ENCODE results near the gene LRRC49.

LRRC49 gene

GRCh38 chr15:70902107-70902506 lies 9.5 kb downstream of the LRRC49 start:
- no peaks in the 10 kb centered on the region for H3K79me2 ChIP-seq (ENCODE audit: low read length)
- TF ChIP-seq EZH2phosphoT487 (IDR thresholded peaks at IDR 0.05; ENCODE audit: low read depth) (no peak), CTCF (IDR thresholded peaks at IDR 0.05; ENCODE audit: low read depth, low read length) (no peak)
- H3K27me3 ChIP-seq (ENCODE audit: low read depth, low read length): no peaks in the 10 kb centered on the region
- H4K20me1 ChIP-seq (ENCODE audit: insufficient read depth, low read length): no peaks in the 10 kb centered on the region
- no peaks in the 10 kb centered on the region for H3K4me1 ChIP-seq (ENCODE audit: low read length)
- H3K9ac ChIP-seq (ENCODE audit: low read length): no peak overlapping the region
- no peak overlapping the region for H3K27ac ChIP-seq (ENCODE audit: low read length)
- H3K9me3 ChIP-seq (ENCODE audit: insufficient read depth, low read length): peaks cover 2% of the 10 kb centered on the region; the same call in 1 of the 2 replicates
- no peak overlapping the region for H2AFZ ChIP-seq (ENCODE audit: low read depth, low read length)
- no peak overlapping the region for H3K4me3 ChIP-seq (ENCODE audit: low read length)
- H3K36me3 ChIP-seq (replicated peaks; ENCODE audit: low read depth, low read length): no peaks in the 10 kb centered on the region
- H3K4me2 ChIP-seq (ENCODE audit: low read length): no peak overlapping the region

- no peak overlapping the region for H3K27ac ChIP-seq (ENCODE audit: low read length)
- H3K36me3 ChIP-seq (replicated peaks; ENCODE audit: low read depth, low read length): peaks cover 16% of the 10 kb centered on the region
- no peak overlapping the region for H3K9ac ChIP-seq (ENCODE audit: low read length)
These were observed 14.2 kb downstream of the LRRC49 start for GRCh38 chr15:70906842-70907241.

GRCh38 chr15:70907784-70908471 lies 15.3 kb downstream of the LRRC49 start:
- Histone ChIP-seq H3K27ac (ENCODE audit: low read length) (no peak overlapping the region), H3K36me3 (replicated peaks; ENCODE audit: low read depth, low read length) (peaks cover 16% of the 10 kb centered on the region), H3K4me1 (ENCODE audit: low read length) (no peaks in the 10 kb centered on the region), H3K9ac (ENCODE audit: low read length) (no peak overlapping the region), H3K27me3 (ENCODE audit: low read depth, low read length) (no peaks in the 10 kb centered on the region), H3K4me2 (ENCODE audit: low read length) (no peak overlapping the region), H4K20me1 (ENCODE audit: insufficient read depth, low read length) (no peaks in the 10 kb centered on the region), H2AFZ (ENCODE audit: low read depth, low read length) (no peak overlapping the region), H3K9me3 (ENCODE audit: insufficient read depth, low read length) (peaks cover 24% of the 10 kb centered on the region; the same call in 1 of the 2 replicates), H3K4me3 (ENCODE audit: low read length) (no peak overlapping the region), H3K79me2 (ENCODE audit: low read length) (no peaks in the 10 kb centered on the region)
- TF ChIP-seq EZH2phosphoT487 (IDR thresholded peaks at IDR 0.05; ENCODE audit: low read depth) (no peak), CTCF (IDR thresholded peaks at IDR 0.05; ENCODE audit: low read depth, low read length) (0 out of 2 replicates have a peak, but pooled peaks have one; percentile 6)

More at GRCh38 chr15:70906842-70907241, 14.2 kb downstream of the LRRC49 start:
- Histone ChIP-seq H3K4me3 (ENCODE audit: low read length) (no peak overlapping the region), H3K79me2 (ENCODE audit: low read length) (no peaks in the 10 kb centered on the region), H3K4me2 (ENCODE audit: low read length) (no peak overlapping the region), H3K9me3 (ENCODE audit: insufficient read depth, low read length) (peaks cover 24% of the 10 kb centered on the region; the same call in 1 of the 2 replicates), H3K27me3 (ENCODE audit: low read depth, low read length) (no peaks in the 10 kb centered on the region), H4K20me1 (ENCODE audit: insufficient read depth, low read length) (no peaks in the 10 kb centered on the region), H2AFZ (ENCODE audit: low read depth, low read length) (no peak overlapping the region), H3K4me1 (ENCODE audit: low read length) (no peaks in the 10 kb centered on the region)
- TF ChIP-seq CTCF (IDR thresholded peaks at IDR 0.05; ENCODE audit: low read depth, low read length) (no peak), EZH2phosphoT487 (IDR thresholded peaks at IDR 0.05; ENCODE audit: low read depth) (no peak)

- Histone ChIP-seq H3K36me3 (replicated peaks; ENCODE audit: low read depth, low read length) (peaks cover 16% of the 10 kb centered on the region), H3K27me3 (ENCODE audit: low read depth, low read length) (no peaks in the 10 kb centered on the region), H3K9ac (ENCODE audit: low read length) (no peak overlapping the region), H3K9me3 (ENCODE audit: insufficient read depth, low read length) (peaks cover 24% of the 10 kb centered on the region; the same call in 1 of the 2 replicates), H3K4me1 (ENCODE audit: low read length) (no peaks in the 10 kb centered on the region), H3K79me2 (ENCODE audit: low read length) (no peaks in the 10 kb centered on the region), H3K4me3 (ENCODE audit: low read length) (no peak overlapping the region), H3K4me2 (ENCODE audit: low read length) (no peak overlapping the region), H2AFZ (ENCODE audit: low read depth, low read length) (no peak overlapping the region), H3K27ac (ENCODE audit: low read length) (no peak overlapping the region), H4K20me1 (ENCODE audit: insufficient read depth, low read length) (no peaks in the 10 kb centered on the region)
- TF ChIP-seq CTCF (IDR thresholded peaks at IDR 0.05; ENCODE audit: low read depth, low read length) (no peak), EZH2phosphoT487 (IDR thresholded peaks at IDR 0.05; ENCODE audit: low read depth) (no peak)
These were observed 18.3 kb downstream of the LRRC49 start for GRCh38 chr15:70910958-70911357.
